ENCODE data around the gene ISL2.

The ISL2 gene

DNA sequence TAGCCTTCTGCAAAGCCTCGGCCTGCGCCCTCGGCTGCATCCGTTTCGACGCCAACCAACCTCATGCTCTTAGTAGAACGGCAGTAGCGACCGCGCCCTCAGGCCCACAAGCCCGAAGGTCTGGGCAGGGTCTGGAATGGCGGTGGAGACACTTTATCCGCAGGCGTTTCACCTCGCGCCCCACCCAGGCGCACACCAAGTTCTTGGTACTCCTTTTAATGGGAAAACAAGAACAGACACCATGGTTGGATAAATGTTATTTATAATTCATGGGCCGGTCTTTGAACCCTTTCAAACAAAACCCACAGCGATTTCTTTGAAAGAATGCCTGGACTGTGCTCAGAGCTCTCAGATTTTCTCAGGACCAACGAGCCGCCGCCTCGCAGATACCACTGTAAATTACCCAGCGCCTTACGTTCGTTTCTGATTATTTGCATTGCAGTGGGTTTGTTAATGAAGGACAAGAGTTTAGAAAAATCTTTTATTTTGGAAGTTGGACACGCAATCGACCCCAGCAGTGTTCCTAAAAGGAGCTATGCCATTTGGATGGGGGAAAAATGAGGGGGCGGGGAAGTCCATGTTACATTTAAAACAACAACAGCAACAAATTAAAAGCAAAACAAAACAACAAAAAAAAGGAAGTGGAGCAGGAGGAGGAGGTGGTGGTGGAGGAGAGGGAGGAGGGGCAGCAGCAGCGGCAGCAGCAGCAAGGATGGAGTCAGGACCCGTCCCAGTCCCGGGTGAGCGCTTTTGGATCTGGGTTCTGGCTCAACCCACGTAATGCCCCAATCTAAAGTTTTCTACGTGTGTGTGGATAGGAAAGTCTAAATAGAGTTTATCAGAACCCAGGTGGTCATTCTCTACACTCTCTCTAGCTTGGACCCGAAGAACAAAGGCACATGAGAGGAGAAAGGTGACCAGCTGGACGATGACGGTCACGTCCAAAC is 993 bp upstream of the ISL2 start:
- Mint-ChIP-seq H3K27ac (no peak overlapping the region), H3K9me3 (no peaks in the 10 kb centered on the region)
- peak; percentile 40 for DNase-seq

DNA sequence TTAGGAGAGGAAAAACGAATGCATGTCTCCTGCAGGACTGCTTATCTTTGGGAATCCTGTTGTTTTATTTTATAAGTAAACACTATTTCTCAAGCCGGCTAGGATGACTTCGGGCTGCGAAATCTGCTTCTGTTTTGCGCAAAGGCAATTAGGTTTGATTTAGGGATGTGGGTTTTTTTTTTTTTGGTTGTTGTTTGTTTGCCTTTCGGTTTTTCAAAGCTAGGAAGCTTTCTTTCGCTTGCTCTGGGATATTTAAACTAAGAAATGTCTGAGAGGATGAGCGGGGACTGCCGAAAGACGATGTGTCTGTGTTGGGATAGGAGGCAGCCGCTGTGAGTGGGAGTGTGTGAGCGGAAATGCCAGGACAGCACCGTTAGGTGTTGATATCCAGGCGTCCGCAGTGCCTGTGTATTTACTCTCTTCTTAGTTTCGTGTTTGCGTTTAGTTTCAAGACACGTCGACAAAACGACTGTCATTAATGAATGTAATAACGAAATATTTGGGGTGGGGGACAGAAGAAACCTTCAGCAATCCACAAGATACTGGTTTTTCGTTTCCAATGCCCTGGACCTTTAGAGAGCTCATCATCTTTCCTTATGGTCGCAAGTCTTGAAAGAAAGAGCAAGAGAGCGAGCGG is 604 bp downstream of the ISL2 start:
- no peak overlapping the region for H3K27ac Mint-ChIP-seq

More for the DNA sequence above, 993 bp upstream of the ISL2 start:
- TF ChIP-seq CTCF (IDR thresholded peaks at IDR 0.05), result no peak
- peaks cover 83% of the 10 kb centered on the region for H3K27me3 Mint-ChIP-seq (ENCODE audit: low read depth, poor library complexity)
- H3K4me3 Mint-ChIP-seq, result peak overlapping the region; percentile 85
- peaks cover 45% of the 10 kb centered on the region for H3K4me1 Mint-ChIP-seq
- H3K36me3 Mint-ChIP-seq (ENCODE audit: low read depth), result no peaks in the 10 kb centered on the region

GRCh38 chr15:76337696-76338485 is 1.3 kb downstream of the ISL2 start:
- peak; percentile 47 for DNase-seq
- Mint-ChIP-seq H3K36me3 (ENCODE audit: low read depth) (no peaks in the 10 kb centered on the region), H3K27me3 (ENCODE audit: low read depth, poor library complexity) (peaks cover 98% of the 10 kb centered on the region), H3K27ac (no peak overlapping the region), H3K4me3 (peak overlapping the region; percentile 85), H3K4me1 (peaks cover 58% of the 10 kb centered on the region), H3K9me3 (no peaks in the 10 kb centered on the region)
- TF ChIP-seq CTCF (IDR thresholded peaks at IDR 0.05), result no peak

More for the DNA sequence above, 604 bp downstream of the ISL2 start:
- H3K9me3 Mint-ChIP-seq, result no peaks in the 10 kb centered on the region
- peaks cover 99% of the 10 kb centered on the region for H3K27me3 Mint-ChIP-seq (ENCODE audit: low read depth, poor library complexity)
- no peaks in the 10 kb centered on the region for H3K36me3 Mint-ChIP-seq (ENCODE audit: low read depth)
- peak; percentile 35 for DNase-seq
- peaks cover 57% of the 10 kb centered on the region for H3K4me1 Mint-ChIP-seq
- H3K4me3 Mint-ChIP-seq, result peak overlapping the region; percentile 85
- no peak for TF ChIP-seq CTCF (IDR thresholded peaks at IDR 0.05)

DNA sequence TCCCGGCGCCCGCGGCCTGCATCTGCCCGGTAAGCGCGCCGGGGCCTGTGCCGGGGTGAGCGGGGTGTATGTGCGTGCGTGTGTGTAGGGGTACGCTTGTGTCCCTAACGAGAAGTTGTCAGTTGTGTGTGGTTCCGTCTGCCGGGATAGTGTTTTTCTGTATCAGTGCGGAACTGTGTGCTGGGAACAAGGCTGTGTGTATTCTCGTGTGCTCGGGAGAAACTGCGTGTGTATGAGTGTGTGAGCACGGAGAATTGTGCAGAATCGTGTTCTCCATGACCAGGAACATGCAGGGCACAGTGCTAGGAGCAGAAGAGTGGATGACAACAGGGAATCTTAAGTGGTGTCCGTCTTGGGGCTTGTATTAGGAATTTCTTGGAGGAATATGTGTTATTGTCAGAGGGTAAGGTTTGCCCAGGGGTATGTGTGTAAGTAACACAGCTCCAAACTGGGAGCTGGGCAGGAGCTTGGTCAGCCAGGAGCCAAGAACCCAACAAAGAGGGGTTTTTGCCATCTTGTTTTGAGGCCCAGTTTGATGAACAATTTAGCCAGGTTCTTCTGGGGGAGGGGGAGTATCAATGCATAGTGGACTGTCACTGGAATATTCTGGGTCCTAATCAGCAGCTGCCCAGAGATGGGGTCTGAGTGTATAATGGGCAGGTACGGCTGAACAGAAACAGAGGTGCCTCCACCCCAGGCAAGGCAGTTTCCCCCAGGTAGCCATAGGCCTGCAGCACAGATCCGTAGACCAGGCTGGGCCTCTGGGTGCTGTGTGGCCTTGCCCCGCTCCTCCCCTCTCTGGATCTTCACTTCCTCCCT is 2.1 kb downstream of the ISL2 start:
- TF ChIP-seq CTCF (IDR thresholded peaks at IDR 0.05), result no peak
- Mint-ChIP-seq H3K4me1 (peaks cover 64% of the 10 kb centered on the region), H3K36me3 (ENCODE audit: low read depth) (no peaks in the 10 kb centered on the region), H3K27me3 (ENCODE audit: low read depth, poor library complexity) (peaks cover 98% of the 10 kb centered on the region), H3K9me3 (no peaks in the 10 kb centered on the region), H3K4me3 (peak overlapping the region; percentile 64), H3K27ac (no peak overlapping the region)
- DNase-seq, result no peak
